ENCODE data around the gene GAA.

GAA gene

DNA sequence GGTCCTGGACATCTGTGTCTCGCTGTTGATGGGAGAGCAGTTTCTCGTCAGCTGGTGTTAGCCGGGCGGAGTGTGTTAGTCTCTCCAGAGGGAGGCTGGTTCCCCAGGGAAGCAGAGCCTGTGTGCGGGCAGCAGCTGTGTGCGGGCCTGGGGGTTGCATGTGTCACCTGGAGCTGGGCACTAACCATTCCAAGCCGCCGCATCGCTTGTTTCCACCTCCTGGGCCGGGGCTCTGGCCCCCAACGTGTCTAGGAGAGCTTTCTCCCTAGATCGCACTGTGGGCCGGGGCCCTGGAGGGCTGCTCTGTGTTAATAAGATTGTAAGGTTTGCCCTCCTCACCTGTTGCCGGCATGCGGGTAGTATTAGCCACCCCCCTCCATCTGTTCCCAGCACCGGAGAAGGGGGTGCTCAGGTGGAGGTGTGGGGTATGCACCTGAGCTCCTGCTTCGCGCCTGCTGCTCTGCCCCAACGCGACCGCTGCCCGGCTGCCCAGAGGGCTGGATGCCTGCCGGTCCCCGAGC is 17.9 kb downstream of the GAA start:
- DNase-seq: no peak

DNA sequence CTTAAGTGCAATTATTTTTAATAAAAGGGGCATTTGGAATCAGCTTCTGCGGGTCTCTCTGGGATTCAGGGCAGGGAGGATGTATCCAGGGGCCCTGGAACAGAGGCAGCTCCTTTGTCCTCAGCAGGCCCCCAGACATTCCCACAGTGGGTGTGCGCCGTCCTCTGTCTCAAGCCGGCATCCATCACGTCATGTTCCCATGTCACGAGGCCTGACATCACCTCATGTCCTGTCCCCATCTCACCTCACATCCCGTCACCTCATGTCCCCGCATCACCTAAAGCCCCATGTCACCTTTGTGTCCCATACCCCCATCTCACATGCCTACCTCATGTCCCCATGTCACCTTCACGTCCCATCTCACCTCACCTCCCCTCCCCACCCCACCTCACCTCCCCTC is 18.5 kb downstream of the GAA start:
- no peak for DNase-seq

DNA sequence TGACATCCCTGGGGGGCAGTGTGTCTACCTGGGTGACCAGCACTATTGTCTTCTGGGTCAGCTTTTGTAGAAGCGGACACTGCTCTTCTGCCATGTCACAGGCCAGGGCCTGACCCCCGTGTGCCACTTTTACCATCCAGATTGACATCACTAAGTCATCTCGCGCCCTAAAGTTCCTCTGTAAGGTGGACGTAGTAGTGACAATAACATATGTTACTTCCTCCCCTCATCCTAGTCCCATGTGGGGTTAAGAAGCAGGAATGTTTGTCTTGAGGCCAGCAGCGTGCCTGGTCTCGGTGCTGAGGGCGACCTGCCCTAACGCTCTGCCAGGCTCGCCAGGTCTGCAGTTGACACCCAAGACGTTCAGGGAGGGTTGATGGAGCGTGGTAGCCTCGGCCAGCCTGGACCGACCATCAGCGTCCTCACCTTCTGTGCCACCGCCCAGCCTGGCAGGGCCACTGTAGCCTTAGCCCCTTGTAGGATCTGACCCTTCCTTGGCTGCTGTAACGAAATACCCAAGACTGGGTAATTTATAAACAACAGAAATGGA is 20.7 kb downstream of the GAA start:
- no peak for DNase-seq

DNA sequence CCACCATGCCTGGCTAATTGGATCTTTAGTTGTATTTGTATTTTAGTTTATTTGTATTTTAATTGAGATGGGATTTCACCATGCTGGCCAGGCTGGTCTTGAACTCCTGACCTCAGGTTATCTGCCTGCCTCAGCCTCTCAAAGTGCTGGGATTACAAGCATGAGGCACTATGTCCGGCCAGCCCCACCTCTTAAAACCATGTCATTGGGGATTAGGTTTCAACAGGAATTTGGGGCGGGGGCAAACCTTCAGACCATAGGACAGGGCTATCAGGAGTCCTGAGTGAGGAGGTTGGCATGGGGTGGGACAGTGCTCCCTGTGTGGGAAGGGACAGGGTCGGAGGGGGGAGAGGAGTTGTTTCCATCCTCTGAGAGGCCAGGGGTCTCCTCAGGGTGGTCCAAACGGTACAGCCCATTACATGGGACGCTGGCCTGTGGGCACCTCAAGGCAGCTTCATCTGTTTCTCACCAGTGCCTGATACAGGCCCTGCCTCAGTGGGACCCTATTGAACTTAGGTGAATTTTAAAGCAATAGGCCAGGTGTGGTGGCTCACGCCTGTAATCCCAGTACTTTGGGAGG is 21.6 kb downstream of the GAA start:
- no peak for DNase-seq

DNA sequence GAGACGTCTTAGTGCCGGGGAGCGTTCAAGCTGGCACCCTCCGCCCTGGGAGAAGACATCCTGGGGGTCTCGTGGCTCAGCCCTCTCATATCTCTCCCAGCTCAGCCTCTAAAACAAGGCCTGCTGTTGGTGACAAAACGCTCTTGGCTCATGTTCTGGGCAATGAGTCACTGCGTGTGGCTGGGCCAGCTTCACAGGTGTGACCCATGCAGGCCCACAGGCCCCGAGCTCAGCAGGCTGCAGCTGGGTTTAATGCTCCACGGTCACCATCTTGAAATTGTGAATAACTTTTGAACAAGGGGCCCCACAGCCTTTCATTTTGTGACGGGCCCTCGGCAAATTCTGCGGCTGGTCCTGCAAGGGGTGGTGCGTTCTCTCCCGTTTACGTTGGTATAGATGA is 22.4 kb downstream of the GAA start:
- DNase-seq: no peak

DNA sequence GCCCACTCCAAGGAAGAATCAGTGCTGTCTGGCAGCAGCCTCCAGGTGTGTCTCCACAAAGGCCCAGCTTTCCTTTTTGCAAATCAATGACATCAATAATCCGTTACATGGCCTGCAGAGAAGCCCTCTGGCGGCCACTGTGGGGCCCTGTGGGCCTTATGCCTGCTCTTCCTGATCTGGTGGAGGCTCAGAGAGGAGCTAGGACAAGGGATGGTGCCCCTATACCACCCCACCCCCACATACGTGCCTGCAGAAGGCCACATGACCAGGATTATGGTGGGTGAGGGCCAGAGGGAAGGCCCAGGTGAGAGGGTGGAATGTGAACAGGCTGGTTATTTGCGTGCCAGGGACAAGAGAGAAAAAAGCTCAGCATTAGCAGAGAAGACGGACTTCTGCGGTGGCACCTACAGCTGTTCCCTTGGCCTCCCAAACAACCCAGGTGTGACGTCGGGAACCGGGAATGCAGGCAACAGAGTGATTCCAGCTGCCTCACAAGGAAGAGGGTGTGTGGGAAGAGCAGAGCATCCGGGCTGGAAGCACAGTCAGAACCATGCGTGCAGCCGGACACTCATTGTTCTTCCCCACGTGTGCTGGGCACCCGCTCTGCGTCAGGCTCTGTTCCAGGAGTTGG is 23.1 kb downstream of the GAA start:
- peak in 1 of 5 experiments; percentile 19 for DNase-seq

DNA sequence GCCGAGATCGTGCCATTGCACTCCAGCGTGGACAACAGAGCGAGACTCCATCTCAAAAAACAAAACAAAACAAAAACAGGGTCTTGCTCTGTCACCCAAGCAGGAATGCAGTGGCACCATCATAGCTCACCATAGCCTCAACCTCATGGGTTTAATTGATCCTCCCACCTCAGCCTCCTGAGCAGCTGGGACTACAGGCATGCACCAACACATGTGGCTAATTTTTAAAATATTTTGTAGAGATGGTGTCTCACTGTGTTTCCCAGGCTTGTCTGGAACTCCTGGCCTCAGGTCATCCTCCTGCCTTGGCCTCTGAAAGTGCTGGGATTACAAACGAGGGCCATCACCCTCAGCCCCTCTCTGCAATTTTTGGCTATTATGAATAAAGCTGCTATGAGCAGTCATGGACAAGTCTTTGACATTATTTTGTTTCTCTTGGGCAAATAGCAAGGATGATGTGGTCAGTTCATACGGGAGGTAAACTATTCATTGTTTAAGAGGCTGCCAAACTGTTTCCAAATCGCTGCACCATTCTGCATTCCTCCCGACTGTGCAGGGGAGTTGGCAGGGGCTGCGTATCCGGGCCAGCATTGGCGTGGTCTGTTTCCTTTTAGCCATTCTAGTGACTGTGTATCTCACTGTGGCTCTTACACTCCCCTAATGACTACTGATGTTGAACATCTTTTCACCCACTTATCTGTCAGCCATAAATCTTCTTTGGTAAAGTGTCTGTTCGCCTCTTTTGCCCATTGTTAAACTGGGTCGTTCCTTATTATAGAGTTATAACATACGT is 24.5 kb downstream of the GAA start:
- no peak for DNase-seq

DNA sequence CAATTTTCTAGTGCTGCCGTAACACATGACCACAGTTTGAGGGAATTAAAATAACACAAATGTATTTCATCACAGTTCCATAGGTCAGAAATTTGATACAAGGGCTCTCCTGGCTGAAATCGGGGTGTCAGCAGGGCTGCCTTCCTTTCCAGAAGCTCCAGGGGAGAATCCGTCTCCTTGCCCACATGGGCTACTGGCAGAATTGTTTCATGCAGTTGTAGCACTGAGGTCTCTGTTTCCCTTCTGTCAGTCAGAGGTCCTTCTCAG is 25.0 kb downstream of the GAA start:
- DNase-seq: no peak

DNA sequence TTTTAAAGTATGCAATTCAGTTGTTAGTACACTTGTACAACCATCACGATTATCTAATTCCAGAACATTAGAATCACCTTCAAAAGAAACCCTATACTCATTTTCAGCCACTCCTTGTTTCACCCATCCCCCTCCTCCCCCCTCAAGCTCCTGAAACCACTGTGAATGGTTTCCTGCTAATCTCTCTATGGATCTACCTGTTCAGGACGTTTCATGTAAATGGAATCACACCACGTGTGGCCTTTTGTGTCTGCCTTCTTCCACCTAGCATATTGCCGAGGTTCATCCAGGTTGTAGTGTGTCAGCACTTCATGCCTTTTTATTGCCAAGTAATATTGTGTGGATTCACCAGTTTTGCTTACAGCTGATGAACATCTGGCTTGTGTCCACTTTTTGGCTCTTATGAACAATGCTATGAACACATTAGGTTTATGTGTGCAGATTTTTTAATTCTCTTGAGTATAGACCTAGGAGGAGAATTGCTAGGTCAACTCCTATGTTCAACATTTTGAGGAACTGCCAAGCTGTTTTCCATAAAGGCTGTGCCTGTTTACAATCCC is 27.7 kb downstream of the GAA start:
- DNase-seq: no peak

DNA sequence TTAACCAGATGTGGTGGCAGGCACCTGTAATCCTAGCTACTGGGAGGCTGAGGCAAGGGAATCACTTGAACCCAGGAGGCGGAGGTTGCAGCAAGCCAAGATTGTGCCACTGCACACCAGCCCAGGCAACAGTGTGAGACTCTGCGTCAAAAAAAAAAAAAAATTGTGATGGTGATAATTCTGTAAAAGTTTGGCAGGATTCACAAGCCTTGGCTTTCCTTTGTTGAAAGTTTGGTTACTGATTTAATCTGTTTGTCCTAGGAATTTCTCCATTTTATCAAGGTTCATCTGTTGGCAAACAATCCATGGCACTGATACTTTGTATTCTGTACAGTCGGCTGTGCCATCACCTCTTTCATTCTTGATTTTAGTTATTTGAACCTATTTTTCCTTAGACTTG is 29.6 kb downstream of the GAA start:
- no peak for DNase-seq

DNA sequence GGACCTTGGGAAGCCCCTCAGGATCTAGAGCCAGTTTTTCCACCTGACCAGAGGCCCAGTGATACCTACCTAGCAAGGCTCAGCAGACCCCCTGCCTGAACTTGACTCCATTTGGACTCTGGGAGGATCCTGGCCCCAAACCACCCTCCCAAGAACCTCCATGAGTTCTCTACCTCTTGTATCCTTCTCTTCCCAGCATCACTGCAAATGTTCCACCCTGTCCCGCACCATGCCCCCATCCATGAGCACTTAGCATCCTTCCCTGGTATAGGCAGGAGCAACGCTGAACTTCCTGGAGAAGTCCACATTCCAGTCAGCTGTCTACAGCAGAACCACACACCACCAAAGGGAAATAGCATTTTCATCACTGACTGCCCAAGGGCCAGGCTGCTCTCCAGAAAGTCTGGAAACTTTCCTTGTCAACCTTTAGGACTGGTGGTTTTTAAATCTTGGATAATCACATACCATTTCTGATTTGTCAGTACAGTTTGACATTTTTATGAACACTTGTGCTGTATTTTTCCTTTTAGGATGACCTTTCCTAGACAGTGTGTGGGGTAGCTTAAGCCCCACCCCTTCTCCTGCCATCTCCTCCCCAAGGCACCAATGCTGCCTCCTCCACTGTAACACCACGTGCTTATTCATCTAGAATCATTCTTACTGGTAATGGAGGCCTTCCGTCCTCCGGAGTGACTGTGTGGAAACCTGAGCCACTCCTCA is 31.7 kb downstream of the GAA start:
- no peak for DNase-seq

DNA sequence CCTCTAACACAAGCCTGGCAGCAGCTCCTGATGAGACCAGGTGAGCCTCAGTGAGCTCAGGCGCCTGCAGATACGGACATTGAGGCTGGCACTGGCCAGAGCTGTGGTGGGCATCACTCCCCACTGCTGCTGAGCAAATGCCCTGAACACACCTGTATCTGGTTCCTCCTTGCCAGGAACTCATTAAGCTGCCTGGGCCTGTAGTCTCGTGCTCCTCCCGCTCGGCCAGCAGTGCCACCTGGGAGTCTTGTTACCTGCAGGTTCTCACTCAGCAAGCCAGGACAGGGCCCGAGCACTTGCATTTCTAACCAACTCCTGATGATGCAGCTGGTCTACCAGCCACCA is 32.2 kb downstream of the GAA start:
- no peak for DNase-seq

DNA sequence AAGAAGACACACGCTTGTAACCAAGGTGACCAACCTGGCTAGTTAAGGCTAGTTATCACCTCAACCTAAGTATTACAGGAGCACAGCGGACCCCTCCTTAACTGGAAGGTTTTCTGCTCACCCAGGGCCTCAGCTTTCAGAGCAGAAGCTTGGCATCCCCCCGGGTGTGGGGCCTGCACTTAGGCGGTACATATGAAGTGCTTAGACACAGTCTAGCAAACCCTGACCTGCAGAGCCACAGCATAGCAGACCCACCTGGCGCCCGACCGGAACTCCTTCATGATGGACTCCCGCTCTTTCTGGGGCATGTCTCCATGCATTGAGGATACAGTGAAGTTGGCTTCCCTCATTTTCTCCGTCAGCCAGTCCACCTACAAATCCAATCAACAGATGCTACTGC is 35.8 kb downstream of the GAA start:
- no peak for DNase-seq

DNA sequence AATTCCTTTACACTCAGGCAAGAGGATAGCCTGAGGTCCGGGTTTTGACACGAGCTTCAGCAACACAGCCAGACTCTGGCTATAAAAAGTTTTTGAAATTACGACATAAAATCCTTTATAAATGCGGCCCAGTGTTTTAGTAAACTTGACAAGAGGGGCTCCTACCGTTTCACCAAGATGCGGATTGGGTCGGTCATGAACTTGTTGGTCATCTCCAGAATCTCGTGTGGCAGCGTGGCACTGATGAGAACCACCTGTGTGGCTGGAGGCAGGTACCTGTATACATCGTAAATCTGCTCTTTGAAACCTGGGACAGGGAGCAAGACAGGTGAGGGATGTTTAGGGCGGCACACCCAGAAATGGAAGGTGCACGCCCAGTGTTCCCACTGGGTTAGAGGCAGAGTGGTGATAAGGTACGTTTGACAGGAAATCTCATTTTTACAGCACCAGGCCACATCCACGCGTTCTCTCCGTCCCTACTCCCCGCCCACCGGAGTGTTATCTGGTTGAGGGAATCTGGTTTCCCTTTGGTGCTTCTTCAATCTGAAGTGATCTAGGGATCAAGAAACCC is 37.6 kb downstream of the GAA start:
- DNase-seq: no peak

DNA sequence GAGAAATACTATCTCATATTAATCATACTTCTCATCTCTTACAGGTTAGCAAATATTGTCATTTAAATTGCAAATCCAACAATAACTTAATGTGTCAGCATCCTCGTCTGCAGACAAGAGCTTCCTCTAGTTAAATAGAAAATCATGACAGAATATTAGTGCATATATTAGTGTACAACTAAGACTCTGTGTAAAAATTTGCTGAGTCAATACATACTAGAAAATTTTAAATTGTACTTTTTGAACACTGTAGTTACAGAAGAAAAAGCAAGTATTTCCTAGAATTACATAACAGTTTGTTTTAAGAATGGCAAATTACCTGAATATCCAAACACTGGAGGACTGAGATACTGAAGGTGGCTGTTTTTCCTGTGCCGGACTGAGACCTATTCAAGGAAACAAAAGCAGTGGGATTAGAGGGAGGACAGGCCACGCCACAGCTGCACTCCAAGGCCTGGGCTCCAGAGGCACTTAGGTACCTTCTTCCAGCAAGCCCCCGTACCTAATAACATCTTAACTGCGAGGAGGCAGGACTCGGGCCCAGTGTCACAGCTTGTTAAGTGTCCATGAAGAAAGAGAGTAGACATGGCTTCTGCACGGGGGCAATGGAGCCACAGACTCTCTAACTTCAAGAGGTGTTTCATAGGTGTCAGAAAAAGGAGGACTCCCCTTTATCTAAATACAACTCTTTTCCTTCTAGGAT is 40.2 kb downstream of the GAA start:
- no peak for DNase-seq

DNA sequence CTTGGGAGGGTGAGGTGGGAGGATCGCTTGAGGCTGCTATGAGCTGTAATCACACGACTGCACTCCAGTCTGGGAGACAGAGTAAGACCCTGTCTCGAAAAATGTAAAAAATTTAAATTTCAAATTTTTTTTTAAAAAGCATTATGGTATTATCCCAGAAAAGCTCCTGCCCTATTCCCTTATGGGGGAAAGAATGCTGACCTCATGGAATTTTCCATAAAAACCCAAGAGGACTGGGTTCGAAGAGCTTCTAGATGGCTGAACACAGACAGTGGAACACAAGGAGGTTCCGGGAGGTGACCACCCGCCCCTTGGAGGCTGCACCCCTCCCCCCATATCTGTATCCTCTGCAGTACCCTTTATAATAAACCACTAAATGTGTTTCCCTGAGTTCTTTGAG is 41.5 kb downstream of the GAA start:
- DNase-seq: no peak

DNA sequence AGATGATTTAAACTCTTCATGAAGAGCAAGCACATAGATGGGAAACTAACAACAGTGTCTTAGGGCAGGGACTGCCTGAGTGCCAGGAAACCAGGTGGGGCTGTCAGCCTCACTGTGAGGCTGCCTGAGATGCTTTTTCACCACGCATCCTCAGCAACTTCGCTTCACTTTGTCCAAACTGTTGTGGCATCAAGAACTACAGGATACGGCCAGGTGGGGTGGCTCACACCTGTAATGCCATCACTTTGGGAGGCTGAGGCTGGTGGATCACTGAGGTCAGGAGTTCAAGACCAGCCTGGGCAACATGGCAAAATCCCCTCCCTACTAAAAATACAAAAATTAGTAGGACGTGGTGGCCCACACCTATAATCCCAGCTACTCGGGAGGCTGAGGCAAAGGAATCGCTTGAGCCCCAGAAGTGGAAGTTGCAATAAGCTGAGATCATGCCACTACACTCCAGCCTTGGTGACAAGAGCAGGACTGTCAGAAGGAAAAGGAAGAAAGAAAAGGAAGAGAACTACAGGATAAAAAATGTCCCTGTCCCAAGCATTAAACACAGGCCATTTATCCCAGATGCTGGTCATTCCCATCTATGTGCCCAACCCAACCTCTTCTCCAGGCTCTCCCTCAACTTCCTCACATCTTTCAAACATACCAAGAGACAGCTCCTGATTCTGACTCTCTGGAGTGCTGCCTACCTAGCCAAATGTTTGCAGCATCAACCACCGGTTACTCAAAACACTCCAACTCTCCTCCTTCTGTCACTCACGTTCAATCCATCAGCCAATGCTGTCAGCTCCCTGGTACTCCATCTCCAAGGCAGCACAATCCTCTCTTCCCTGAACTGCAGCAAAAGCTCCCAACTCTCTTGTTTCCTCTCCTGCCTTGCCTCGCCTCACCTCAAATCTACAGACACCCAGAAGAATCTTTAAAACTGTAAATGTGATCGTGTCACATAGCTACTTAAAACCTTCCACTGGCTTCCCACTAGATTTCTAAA is 44.0 kb downstream of the GAA start:
- DNase-seq: peak in 1 of 5 experiments; percentile 45

DNA sequence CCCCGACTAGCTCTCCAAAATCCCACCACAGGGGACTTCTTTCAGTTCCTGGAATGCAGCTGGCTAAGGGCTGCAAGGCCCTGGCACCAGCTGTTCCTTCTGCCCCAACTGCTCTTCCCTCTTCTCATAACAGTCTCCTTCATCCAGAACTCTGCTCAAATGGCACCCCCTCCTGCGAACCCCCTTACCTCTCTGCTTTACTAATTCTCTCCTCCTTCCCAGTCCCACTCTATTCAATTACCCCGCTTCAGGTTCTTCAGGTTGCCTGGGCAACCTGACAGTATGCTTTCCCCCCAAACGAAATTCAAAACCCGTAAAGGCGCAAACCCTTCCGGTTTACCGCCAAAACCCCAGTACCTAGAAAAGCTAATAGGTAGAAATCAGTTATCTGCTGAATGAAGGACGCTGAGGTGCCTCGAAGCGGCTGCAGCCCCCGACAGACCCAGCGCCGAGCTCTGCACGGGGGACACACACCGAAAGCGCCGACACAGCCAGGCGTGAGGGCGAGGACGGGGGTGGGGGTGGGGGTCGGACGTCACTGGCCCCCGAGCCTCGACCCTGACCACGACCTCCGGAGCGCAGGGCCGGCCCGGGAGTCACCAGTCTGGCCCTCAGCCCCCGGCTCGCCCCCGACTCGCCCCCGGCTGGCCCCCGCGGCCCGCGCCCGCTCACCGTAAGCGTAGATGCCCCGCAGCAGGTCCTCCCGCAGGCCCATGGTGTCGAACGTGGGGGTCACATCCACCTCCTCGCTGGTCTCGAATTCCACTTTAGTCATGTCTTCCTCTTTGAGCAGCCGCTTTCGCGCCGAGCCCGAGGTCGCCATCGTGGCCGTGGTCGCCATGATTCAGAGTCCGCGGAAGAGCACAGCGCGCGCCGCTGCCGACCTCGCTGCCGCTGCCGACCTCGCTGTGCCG is 45.0 kb downstream of the GAA start:
- peak in 1 of 5 experiments; percentile 44 for DNase-seq

DNA sequence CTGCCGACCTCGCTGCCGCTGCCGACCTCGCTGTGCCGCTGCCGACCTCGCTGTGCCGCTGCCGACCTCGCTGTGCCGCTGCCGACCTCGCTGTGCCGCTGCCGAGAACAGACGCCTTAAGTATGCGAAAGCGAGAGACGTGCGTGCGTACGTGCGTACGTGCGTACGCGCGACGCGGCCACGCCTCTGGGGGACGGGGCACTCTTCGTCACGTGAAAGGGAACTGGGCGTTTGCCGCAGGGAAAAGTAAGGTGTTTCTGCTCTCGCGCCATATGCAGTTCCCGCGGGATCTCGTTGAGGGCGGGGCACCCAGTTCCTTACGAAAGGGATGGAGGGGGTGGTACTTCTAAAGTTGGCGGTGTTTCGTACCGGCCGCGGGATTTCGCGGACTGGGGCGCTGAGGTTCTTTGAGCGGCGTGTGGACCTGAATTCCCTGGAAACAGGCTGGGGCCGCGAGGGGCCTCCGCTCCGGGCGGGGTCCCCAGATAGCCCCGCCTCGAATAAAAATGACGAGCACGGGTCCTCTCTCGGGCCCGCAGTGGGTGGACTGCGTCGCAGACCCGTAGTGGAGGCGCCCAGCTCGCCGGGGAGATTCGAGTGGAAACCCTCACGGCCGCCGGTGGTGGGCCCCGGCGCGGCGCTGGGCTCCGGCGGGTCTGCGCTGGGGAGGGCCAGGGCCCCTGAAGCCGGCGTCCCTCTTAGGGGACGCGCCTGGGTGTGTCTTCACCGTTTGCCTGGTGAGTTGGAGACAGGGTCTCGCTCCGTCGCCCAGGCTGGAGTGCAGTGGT is 45.8 kb downstream of the GAA start, which contains the start of gene EIF4A3:
EIF4A3 (minus strand) TSS at position 94 of the 788 bp plus-strand sequence. CDS start 167 bp downstream, outside the sequence.
- peak; percentile 90 to 100 (median 96) for DNase-seq

Data from T-helper 2 cell (primary cell).